C4-2B (cell line): Measurements from ENCODE around the gene ADAMTS16.

Experiments
- H3K27ac ChIP-seq: fragments of 450-650 bp; 2 replicates; pipeline ENCODE4 v1.5.1; 2017
- ZFX ChIP-seq: fragments of 450-650 bp; IDR thresholded peaks from 2 replicates; pipeline ENCODE4 v1.6.1; 2017
- TF ChIP-seq, protein P1 (sequence below): fragments of 450-650 bp; conservative IDR thresholded peaks from 2 replicates; pipeline ENCODE4 v1.5.1; 2017; ENCODE audit warnings: mild to moderate bottlenecking

The ADAMTS16 gene

DNA sequence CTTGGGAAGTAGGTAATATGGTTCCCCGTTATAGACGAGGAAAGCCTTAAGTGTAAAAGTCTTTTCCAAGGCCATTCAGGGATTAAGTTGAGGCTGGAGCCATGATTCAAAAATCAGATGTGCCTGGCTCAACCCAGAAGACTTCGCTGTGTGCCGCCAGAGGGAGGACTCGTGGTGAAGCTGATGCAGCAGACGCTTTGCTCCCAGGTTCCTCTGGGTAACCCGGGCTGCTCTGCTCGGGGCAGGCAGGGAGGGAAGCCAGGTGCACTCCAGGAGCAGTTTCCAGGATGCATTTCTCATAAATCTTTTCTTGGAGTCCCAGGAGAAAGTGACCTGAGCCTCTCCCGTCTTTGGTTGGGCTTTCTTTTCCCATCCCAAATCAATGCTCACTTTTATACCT, 219.5 kb downstream of the ADAMTS16 start:
- no peak overlapping the region for H3K27ac ChIP-seq
- no peak for TF ChIP-seq ZFX
- TF ChIP-seq, protein P1, sequence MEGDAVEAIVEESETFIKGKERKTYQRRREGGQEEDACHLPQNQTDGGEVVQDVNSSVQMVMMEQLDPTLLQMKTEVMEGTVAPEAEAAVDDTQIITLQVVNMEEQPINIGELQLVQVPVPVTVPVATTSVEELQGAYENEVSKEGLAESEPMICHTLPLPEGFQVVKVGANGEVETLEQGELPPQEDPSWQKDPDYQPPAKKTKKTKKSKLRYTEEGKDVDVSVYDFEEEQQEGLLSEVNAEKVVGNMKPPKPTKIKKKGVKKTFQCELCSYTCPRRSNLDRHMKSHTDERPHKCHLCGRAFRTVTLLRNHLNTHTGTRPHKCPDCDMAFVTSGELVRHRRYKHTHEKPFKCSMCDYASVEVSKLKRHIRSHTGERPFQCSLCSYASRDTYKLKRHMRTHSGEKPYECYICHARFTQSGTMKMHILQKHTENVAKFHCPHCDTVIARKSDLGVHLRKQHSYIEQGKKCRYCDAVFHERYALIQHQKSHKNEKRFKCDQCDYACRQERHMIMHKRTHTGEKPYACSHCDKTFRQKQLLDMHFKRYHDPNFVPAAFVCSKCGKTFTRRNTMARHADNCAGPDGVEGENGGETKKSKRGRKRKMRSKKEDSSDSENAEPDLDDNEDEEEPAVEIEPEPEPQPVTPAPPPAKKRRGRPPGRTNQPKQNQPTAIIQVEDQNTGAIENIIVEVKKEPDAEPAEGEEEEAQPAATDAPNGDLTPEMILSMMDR, result no peak; the same call in 1 of the 2 replicates

DNA sequence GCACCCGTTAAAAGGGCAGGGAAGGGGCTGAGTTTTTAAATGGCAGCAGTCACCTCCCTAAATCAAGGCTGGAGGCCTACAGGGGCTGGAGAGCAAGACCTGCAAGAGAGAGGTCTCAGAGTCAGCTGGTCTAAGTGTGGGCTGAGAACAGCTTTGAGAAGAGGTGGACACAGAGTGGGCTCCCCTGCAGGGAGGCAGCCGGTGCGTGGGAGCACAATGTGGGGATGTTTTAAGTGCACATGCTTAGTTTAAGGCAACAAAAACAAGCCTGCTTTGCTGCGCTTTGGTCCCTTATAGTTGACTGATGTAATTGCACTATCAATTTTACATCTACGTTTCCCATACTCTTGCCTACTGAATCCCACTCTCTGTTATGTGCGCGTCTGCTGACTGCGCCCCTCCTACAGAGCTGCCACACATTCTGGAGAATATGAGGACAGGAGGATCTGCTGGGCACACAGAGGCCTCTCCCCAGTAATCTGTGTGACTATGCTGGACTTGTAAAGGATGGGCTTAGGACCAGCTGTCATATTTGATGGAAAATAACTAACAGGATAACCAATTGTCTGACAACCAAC, 220.3 kb downstream of the ADAMTS16 start:
- TF ChIP-seq, protein P1, result no peak
- TF ChIP-seq ZFX, result no peak
- H3K27ac ChIP-seq, result no peak overlapping the region

DNA sequence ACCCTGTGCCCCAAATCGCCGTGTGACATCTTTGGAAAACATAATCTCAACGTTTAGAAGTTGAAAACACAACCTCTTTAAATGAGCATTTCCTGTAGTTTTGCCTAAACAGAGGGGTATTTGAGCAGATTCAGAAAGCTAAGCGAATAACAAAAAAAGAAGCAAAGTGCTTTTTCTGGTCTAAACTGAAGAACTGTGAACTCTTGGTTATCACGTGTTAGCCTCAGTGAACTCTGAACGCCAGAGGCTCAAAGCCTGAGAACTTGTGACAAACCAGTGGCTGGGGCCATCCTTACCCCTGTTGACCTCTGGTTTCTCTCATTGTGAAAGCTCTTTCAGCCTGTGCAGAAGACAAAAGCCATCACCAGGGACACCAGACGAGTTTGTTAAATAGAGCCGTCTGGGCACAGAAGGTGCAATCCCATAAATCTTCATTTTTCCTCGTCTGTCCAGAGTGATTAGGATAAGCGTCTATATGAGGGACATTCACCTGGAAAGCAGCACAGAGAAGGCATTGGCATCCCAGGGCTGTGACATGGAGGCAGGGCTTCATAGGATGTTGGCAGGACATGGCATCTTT, 220.9 kb downstream of the ADAMTS16 start:
- no peak for TF ChIP-seq ZFX
- TF ChIP-seq, protein P1, result no peak
- no peak overlapping the region for H3K27ac ChIP-seq

DNA sequence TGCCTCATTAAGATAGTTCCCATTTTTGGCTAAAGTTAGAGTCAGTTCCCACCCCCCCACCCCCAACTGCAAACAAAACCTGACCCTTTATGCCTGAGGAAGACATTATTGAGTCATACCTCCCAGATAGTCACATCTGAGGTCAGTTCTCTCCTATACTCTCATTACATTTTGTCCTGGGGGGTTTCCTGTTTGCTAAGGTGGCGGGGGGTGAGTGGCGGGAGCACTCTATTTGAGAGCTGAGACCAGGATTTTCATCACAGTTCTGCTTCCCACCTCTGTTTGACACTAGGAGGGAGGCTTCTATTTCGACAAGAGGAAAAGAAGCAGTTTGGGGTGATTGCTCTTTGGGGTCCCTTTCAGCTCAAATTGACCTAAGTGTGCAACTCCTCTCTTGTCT, 222.9 kb downstream of the ADAMTS16 start:
- TF ChIP-seq ZFX, result no peak
- TF ChIP-seq, protein P1, result no peak
- no peak overlapping the region for H3K27ac ChIP-seq

DNA sequence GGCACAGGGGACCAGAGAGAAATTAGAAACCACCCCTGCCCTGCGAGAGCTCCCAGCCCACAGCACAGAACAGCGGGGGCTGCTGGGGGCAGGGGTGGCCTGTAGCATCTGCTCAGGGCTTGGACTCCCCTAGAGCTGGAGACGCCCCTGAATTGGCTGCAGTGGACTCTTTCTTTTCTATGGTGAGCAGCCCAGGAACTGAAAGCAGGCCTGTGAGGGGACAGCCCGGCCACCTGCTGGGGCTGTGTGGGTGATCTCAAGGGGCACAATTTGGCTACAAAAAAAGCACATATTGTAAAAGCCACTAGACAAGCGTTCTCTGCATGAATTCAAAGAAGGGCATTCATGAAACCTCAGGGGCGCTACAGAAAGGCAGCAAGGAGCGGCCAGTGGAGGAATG, 224.8 kb downstream of the ADAMTS16 start:
- no peak for TF ChIP-seq ZFX
- H3K27ac ChIP-seq, result no peak overlapping the region

DNA sequence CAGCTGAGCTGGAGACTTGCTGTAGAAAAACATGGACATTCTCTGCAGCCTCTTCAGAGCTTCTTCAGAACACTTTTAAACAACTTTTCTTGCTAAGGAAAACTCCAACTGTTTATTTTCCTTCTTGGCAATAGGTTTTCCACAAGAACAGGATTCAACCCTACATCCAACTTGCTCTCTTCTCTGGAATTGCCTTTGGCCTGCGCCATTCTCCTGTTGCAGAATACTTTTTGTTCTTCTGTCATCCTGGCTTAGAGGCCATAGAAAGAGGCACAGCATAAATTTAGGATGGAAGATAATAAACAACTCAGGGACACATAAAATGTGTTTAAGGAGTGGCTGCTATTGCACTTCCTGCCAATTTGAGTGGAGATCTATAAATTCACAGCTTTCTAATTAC, 227.6 kb downstream of the ADAMTS16 start:
- TF ChIP-seq, protein P1, result no peak
- TF ChIP-seq ZFX, result no peak

DNA sequence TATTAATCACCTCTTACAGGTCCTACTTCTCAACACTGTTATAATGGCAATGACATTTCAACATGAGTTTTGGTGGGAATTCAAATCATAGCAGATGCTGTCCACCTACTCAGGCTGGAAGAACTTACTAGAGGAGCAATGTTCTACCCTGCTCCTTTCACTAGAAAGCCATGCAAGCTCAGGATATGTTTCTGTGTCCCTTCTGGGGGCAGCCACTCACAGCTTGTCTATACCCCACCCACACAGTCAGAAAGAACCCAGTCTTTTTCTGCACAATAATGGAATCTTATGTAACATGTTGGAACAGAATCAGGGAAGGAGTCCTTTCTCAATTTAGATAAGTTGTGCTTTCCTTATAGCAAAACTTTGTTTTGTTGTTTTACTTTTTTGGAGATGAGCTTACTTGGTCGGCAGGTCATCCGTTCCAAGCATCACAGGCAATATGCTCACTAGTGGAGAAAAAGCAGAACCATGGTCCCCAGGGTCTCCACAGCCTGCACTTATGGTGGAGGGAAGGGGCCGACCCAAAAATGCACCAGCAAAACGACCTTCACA, 229.0 kb downstream of the ADAMTS16 start:
- TF ChIP-seq, protein P1, result no peak
- TF ChIP-seq ZFX, result no peak
- H3K27ac ChIP-seq, result no peak overlapping the region

More for the DNA sequence above, 227.6 kb downstream of the ADAMTS16 start:
- no peak overlapping the region for H3K27ac ChIP-seq
